D721Med (cell line): ENCODE data around the gene TFPT.
A peak's percentile ranks its signal among the peaks of the same experiment; 100 is the strongest.
"Not testable (repeated sequence)": the region's sequence is repeated elsewhere in the genome, so short reads cannot be mapped to it uniquely, and the experiment has no call there.

Experiments used
- DNase-seq: peaks from one replicate; pipeline ENCODE4 v3.0.0; 2011; ENCODE audit warnings: low spot score; ENCODE audit not compliant: insufficient read length
- FAIRE-seq: peaks from 2 replicates; lab custom pipeline; 2011; peaks lifted over from hg19 to GRCh38; lab: Jason Lieb, UNC
- CTCF ChIP-seq: IDR thresholded peaks from 2 replicates; pipeline ENCODE4 v1.5.1; 2012; ENCODE audit warnings: mild to moderate bottlenecking, control low read depth; ENCODE audit not compliant: insufficient read depth; ENCODE audit errors: missing control alignments

TFPT gene

GRCh38 chr19:54104998-54105715 is 10.3 kb downstream of the TFPT start:
- DNase-seq (no peak), FAIRE-seq (no peak)
- TF ChIP-seq CTCF: no peak

DNA sequence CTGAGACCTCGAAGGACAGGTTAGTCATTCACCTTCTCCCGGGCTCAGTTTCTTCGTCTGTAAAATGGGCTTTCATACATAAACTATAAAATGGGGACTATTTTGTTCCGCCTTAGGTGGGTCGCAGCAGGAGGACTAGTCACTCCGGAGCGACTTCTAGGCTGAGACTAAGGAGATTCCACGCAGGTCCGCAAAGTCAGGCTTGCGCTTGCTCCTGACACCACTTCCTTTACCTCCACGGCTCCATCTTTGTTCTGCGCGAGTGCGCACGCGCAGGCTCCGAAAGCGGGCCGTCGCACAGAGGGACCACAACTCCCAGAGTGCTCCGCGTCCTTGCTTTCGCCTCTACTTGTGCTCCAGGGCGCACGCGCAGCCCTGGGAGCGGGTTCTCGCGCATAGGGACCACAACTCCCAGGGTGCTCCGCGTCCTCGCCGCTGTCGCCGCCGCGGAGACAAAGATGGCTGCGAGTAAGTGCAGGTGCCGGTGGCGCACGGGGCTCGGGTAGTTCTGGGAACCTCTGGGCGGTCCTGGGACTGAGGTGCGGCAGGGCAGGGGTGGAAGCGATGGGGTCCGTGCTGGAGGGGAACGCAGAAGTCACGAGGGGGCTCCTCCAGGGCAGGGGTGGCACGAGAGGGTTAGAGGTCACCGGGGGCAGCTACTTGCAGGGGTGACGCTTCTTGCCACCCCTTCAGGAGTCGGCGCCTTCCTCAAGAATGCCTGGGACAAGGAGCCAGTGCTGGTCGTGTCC is 12.9 kb downstream of the TFPT start, which contains the start of gene NDUFA3:
Gene NDUFA3 (plus strand): TSS at position 435 of the 749 bp plus-strand sequence. CDS start 24 bp downstream, at position 459.
- peak; percentile 99 for DNase-seq
- FAIRE-seq: no peak

DNA sequence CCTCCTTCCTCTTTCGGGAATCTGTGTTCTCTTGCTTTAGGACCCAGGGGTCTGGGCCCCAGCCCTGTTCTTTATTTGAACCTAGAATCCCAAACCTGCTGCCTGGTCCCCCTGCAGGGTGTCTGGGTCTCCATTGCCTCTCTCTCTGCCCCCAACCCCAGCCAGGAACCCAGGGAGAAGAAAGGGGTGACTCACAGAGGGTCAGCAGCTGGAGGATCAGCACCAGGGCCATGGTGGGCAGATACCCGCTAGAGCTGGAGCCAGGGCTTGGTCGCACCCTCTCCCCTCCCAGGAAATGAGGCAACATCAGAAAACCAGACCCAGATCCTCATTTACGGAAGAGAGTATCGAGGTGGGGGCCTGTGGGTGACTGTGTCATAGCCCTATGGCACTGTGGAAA is 14.9 kb downstream of the TFPT start, which contains the start of gene OSCAR:
Gene OSCAR (minus strand): TSS at position 243 of the 400 bp plus-strand sequence. CDS start 11 bp downstream, at position 232.
- DNase-seq (no peak), FAIRE-seq (no peak)
- TF ChIP-seq CTCF: no peak

More for the DNA sequence above, 12.9 kb downstream of the TFPT start, which contains the start of gene NDUFA3:
- no peak for TF ChIP-seq CTCF

- FAIRE-seq, DNase-seq: not testable (repeated sequence)
These were observed 15.6 kb downstream of the TFPT start for GRCh38 chr19:54099903-54100255.

GRCh38 chr19:54099190-54099902 is 16.1 kb downstream of the TFPT start:
- FAIRE-seq (no peak), DNase-seq (no peak)
- no peak for TF ChIP-seq CTCF

GRCh38 chr19:54096617-54097106 is 18.8 kb downstream of the TFPT start:
- FAIRE-seq (no peak), DNase-seq (no peak)
- TF ChIP-seq CTCF: peak; percentile 34

DNA sequence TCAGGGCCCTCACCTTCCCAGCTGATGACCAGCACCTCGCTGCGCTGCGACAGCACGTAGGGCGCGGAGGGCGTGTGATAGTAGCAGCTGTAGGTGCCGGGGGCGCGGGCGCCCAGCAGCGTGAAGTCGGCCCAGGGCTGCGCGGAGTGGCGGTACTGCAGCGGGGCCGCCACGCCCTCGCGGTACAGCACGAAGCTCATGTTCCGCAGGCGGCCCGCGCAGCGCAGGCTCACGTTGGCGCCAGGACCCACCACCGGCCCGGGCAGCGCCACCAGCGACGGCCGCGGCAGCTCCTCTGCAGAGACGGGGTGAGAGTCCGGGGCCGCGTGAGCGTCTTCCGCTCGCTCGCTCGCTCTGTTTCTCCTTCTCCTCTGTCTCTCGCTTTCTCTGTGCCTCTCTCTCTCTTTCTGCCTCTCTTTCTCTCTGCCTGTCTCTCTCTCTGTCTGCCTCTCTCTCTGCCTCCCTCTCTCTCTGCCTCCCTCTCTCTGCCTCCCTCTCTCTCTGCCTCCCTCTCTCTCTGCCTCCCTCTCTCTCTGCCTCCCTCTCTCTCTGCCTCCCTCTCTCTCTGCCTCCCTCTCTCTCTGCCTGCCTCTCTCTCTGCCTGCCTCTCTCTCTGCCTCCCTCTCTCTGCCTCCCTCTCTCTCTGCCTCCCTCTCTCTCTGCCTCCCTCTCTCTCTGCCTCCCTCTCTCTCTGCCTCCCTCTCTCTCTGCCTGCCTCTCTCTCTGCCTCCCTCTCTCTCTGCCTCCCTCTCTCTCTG is 19.4 kb downstream of the TFPT start:
- not testable (repeated sequence) for FAIRE-seq, DNase-seq
